Suprapubic skin (tissue), 3 donors: ENCODE measurements around the gene SLC13A2.

Experiments used
- POLR2AphosphoS5 ChIP-seq, 3 donors: sonication (generic); formaldehyde crosslinking; IDR thresholded peaks; one replicate each; pipeline ENCODE4 v1.6.1; 2017; ENCODE audit warnings: antibody characterized with exemption in 3 of 3
- TF ChIP-seq, protein P1 (sequence below), 2 donors: fragments of 200-600 bp in 1 of 2; fragments of 450-650 bp in 1 of 2; sonication (generic) in 1 of 2; IDR thresholded peaks; one replicate each; pipeline ENCODE4 v1.5.1; 2016 to 2019; ENCODE audit warnings: antibody characterized with exemption in 2 of 2, mild to moderate bottlenecking in 1 of 2, moderate library complexity in 1 of 2

DNA sequence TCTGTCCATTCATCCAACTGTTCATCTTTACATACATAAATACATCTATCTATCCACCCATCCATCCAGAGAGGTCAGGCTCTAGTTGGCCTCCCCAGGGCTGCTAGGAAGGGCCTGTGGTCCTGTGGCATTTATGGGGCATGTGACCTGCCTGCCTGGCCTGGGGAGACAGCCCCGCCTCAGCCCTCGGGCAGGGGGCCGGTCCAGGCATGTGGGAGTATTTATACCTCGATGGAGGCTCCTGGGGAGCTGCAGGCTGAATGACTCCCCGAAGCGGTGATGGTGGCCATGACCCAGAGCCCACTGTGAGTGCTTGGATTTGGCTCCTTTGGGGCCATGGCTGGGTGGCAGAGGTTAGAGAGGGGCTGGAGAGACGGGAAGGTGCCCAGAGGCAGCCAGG lies 40.0 kb downstream of the SLC13A2 start:
- TF ChIP-seq, protein P1, sequence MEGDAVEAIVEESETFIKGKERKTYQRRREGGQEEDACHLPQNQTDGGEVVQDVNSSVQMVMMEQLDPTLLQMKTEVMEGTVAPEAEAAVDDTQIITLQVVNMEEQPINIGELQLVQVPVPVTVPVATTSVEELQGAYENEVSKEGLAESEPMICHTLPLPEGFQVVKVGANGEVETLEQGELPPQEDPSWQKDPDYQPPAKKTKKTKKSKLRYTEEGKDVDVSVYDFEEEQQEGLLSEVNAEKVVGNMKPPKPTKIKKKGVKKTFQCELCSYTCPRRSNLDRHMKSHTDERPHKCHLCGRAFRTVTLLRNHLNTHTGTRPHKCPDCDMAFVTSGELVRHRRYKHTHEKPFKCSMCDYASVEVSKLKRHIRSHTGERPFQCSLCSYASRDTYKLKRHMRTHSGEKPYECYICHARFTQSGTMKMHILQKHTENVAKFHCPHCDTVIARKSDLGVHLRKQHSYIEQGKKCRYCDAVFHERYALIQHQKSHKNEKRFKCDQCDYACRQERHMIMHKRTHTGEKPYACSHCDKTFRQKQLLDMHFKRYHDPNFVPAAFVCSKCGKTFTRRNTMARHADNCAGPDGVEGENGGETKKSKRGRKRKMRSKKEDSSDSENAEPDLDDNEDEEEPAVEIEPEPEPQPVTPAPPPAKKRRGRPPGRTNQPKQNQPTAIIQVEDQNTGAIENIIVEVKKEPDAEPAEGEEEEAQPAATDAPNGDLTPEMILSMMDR (IDR thresholded peaks at IDR 0.05) = no peak
- TF ChIP-seq POLR2AphosphoS5 (IDR thresholded peaks at IDR 0.05) = no peak
